HCT116 (cell line): ENCODE measurements around the gene FBXO40. TPM values are rescaled to one million over a fixed set of nuclear protein-coding genes. Genes with fewer than 3 reads are reported as not detected.

Experiments used
- ATAC-seq: fragments of 200-7000 bp; cut with Tn5 transposase; 2 replicates; pipeline ENCODE4 v1.9.1; 2020; ENCODE audit warnings: mild to moderate bottlenecking, moderate library complexity
- BruUV-seq: library from RNA; stranded (reverse); fragments of 400-500 nt; replicated peaks from 2 replicates; lab custom pipeline; 2021; lab: Mats Ljungman, UMichigan
- CTCF ChIA-PET: fragments of 300-600 bp; sonication (Branson Sonifier 250); formaldehyde crosslinking; loops from one replicate; lab custom pipeline; 2021; ENCODE audit warnings: antibody characterized with exemption; lab: Charles Lee
- POLR2A ChIA-PET: fragments of 300-600, 350-600 bp; sonication (Branson Sonifier 250); formaldehyde crosslinking; loops from one replicate; lab custom pipeline; 2021; ENCODE audit warnings: antibody characterized with exemption; lab: Charles Lee
- RAD21 ChIA-PET, 2 experiments: fragments of 300-600 bp; sonication (Branson Sonifier 250); formaldehyde crosslinking; loops; one replicate each; lab custom pipeline; 2023; ENCODE audit warnings: low total read pairs in 2 of 2; ENCODE audit not compliant: uncharacterized antibody in 2 of 2, unreplicated experiment in 2 of 2, low non-redundant PET in 1 of 2; lab: Charles Lee
- DNase-seq: peaks from one replicate; pipeline ENCODE4 v3.0.0-alpha.2; 2010; ENCODE audit warnings: low read depth, low spot score
- H2AFZ ChIP-seq: fragments of 200-600 bp; shearing (Covaris generic), sonication (generic); 2 replicates; pipeline ENCODE4 v1.6.1; 2017; ENCODE audit warnings: low read depth, mixed run types, mixed read lengths, antibody characterized with exemption, low read length; ENCODE audit not compliant: poor library complexity, severe bottlenecking
- H3K27ac ChIP-seq: 2 replicates; pipeline ENCODE4 v1.5.1; 2012; ENCODE audit warnings: low read depth, low read length
- H3K27me3 ChIP-seq: fragments of 200-600 bp; sonication (generic); 2 replicates; pipeline ENCODE4 v1.6.1; 2016; ENCODE audit warnings: mixed run types, low read length, mixed read lengths; ENCODE audit not compliant: insufficient read depth
- H3K36me3 ChIP-seq, 2 experiments: fragments of 200-500 bp in 1 of 2; fragments of 200-600 bp in 1 of 2; sonication (Bioruptor generic) in 1 of 2; sonication (generic) in 1 of 2; 2 replicates each; pipeline versions ENCODE4 v1.5.1 to v1.6.1; 2014 to 2016; ENCODE audit warnings: low read length in 2 of 2, inconsistent platforms in 1 of 2, mixed read lengths in 1 of 2, mixed run types in 1 of 2; ENCODE audit not compliant: insufficient read depth in 2 of 2, control insufficient read depth in 1 of 2
- H3K4me1 ChIP-seq, 2 experiments: fragments of 200-600 bp in 1 of 2; sonication (generic) in 1 of 2; 2 replicates each; pipeline versions ENCODE4 v1.5.1 to v1.6.1; 2012 to 2017; ENCODE audit warnings: low read length in 2 of 2, inconsistent platforms in 1 of 2, mild to moderate bottlenecking in 1 of 2, mixed read lengths in 1 of 2, mixed run types in 1 of 2, moderate library complexity in 1 of 2; ENCODE audit not compliant: insufficient read depth in 2 of 2, control insufficient read depth in 1 of 2
- H3K4me2 ChIP-seq: fragments of 200-600 bp; sonication (generic); 2 replicates; pipeline ENCODE4 v1.6.1; 2017; ENCODE audit warnings: mixed run types, low read length, mixed read lengths
- H3K4me3 ChIP-seq, 2 experiments: fragments of 200-600 bp in 1 of 2; sonication (generic) in 1 of 2; replicated peaks in 1 of 2; 2 replicates each; pipeline ENCODE4 v1.5.1; 2011 to 2016; ENCODE audit warnings: low read length in 2 of 2, control low read depth in 1 of 2, low read depth in 1 of 2, mild to moderate bottlenecking in 1 of 2, mixed read lengths in 1 of 2, mixed run types in 1 of 2
- H3K79me2 ChIP-seq: fragments of 200-600 bp; sonication (generic); 2 replicates; pipeline ENCODE4 v1.6.1; 2017; ENCODE audit warnings: mild to moderate bottlenecking, mixed run types, low read length, moderate library complexity, mixed read lengths; ENCODE audit not compliant: insufficient read depth
- H3K9ac ChIP-seq: fragments of 200-600 bp; sonication (generic); 2 replicates; pipeline ENCODE4 v1.6.1; 2016; ENCODE audit warnings: low read length, mixed read lengths
- H3K9me2 ChIP-seq: fragments of 200-600 bp; sonication (generic), shearing (Covaris generic); 2 replicates; pipeline ENCODE4 v1.6.1; 2017; ENCODE audit warnings: mixed run types, mild to moderate bottlenecking, moderate library complexity; ENCODE audit not compliant: insufficient read depth
- H3K9me3 ChIP-seq, 2 experiments: fragments of 200-500 bp in 1 of 2; fragments of 200-600 bp in 1 of 2; sonication (Bioruptor generic) in 1 of 2; sonication (generic) in 1 of 2; 2 replicates each; pipeline ENCODE4 v1.6.1; 2014 to 2017; ENCODE audit warnings: low read length in 2 of 2, mixed read lengths in 2 of 2, inconsistent platforms in 1 of 2, low read depth in 1 of 2, mild to moderate bottlenecking in 1 of 2, mixed run types in 1 of 2, moderate library complexity in 1 of 2; ENCODE audit not compliant: control insufficient read depth in 1 of 2, insufficient read depth in 1 of 2
- H4K20me1 ChIP-seq: fragments of 200-600 bp; sonication (generic), shearing (Covaris generic); 2 replicates; pipeline ENCODE4 v1.6.1; 2017; ENCODE audit warnings: mixed run types, mild to moderate bottlenecking, moderate library complexity; ENCODE audit not compliant: insufficient read depth
- CEBPB ChIP-seq: IDR thresholded peaks from 2 replicates; pipeline ENCODE4 v1.6.1; 2012; ENCODE audit warnings: low read depth
- ELF1 ChIP-seq: IDR thresholded peaks from 2 replicates; pipeline ENCODE4 v1.6.1; 2012; ENCODE audit warnings: low read depth, borderline replicate concordance
- EZH2 ChIP-seq: fragments of 200-600 bp; sonication (generic); IDR thresholded peaks from 2 replicates; pipeline ENCODE4 v1.6.1; 2017; ENCODE audit warnings: antibody characterized with exemption, mixed run types
- FOSL1 ChIP-seq: IDR thresholded peaks from 2 replicates; pipeline ENCODE4 v1.6.1; 2012; ENCODE audit warnings: low read depth
- POLR2A ChIP-seq: IDR thresholded peaks from 2 replicates; pipeline ENCODE4 v1.7.0; 2011; ENCODE audit warnings: borderline replicate concordance; ENCODE audit not compliant: insufficient read depth, insufficient read length; ENCODE audit errors: extremely low read depth
- RAD21 ChIP-seq: IDR thresholded peaks from 2 replicates; pipeline ENCODE4 v1.6.1; 2012; ENCODE audit warnings: low read depth, mild to moderate bottlenecking
- SP1 ChIP-seq: IDR thresholded peaks from 2 replicates; pipeline ENCODE4 v1.6.1; 2012; ENCODE audit warnings: low read depth
- SRF ChIP-seq: IDR thresholded peaks from 2 replicates; pipeline ENCODE4 v1.6.1; 2012; ENCODE audit warnings: low read depth
- TCF7L2 ChIP-seq: IDR thresholded peaks from 2 replicates; pipeline ENCODE4 v1.7.0; 2011; ENCODE audit warnings: borderline replicate concordance, inconsistent platforms; ENCODE audit not compliant: insufficient read depth, insufficient read length; ENCODE audit errors: extremely low read depth
- ZFX ChIP-seq: fragments of 450-650 bp; IDR thresholded peaks from 2 replicates; pipeline ENCODE4 v1.6.1; 2017
- ZNF274 ChIP-seq: fragments of 200-500 bp; sonication (Bioruptor generic); IDR thresholded peaks from 2 replicates; pipeline ENCODE4 v1.6.1; 2014; ENCODE audit warnings: mild to moderate bottlenecking, low read depth, low read length, inconsistent platforms
- intact Hi-C: fragments of 100-400 bp; cut with micrococcal nuclease; formaldehyde crosslinking; loops from 2 replicates; pipeline ENCODE4 v1.10.0; 2022
- total RNA-seq: library from RNA; stranded (reverse); gene quantifications from one replicate; pipeline ENCODE4 v1.2.1, GENCODE V29; 2021; ENCODE audit not compliant: unreplicated experiment
- TF ChIP-seq, protein P1 (sequence below): IDR thresholded peaks from 2 replicates; pipeline ENCODE4 v1.6.1; 2011; ENCODE audit warnings: mild to moderate bottlenecking, low read length, moderate library complexity; ENCODE audit not compliant: insufficient replicate concordance; ENCODE audit errors: extremely low read depth
- TF ChIP-seq, protein P2 (sequence below): IDR thresholded peaks from 2 replicates; pipeline ENCODE4 v1.6.1; 2012
- TF ChIP-seq, protein P3 (sequence below), 3 experiments: fragments of 200-600 bp in 1 of 3; sonication (generic) in 1 of 3; IDR thresholded peaks in 2 of 3; conservative IDR thresholded peaks in 1 of 3; 2 replicates each; pipeline ENCODE4 v1.5.1; 2012 to 2017; ENCODE audit warnings: low read depth in 2 of 3, low read length in 2 of 3, antibody characterized with exemption in 1 of 3, borderline replicate concordance in 1 of 3, control low read depth in 1 of 3, mild to moderate bottlenecking in 1 of 3, mixed read lengths in 1 of 3, mixed run types in 1 of 3, moderate library complexity in 1 of 3; ENCODE audit not compliant: insufficient read depth in 1 of 3

The FBXO40 gene
- total RNA-seq, 1 experiment from 2014 or later, result not detected

DNA sequence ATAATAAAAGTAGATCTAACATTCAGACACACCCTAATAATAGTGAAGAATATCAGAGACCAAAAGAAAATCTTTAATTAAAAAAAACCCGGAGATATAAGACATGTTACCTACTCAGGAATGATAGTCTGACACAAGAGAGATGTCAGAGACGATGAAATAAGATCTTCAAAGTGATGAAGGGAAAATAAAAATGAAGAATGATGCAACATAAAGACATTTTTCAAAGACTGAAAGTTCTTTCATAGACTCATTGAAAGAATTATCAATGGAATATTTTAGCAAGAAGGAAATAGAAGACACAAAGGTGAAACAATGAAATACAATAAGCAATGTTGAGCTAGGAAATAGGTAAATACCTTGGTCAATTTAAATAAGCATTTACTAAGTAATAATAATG, 47.9 kb downstream of the FBXO40 start:
- RAD21 ChIA-PET, result no interaction called here
- no peaks in the 10 kb centered on the region for H3K4me1 ChIP-seq
- no peak overlapping the region for H3K4me3 ChIP-seq
- DNase-seq, result no peak
- H2AFZ ChIP-seq, result no peak overlapping the region
- H3K9me3 ChIP-seq, result no peaks in the 10 kb centered on the region
- no peaks in the 10 kb centered on the region for H3K79me2 ChIP-seq
- H3K9ac ChIP-seq, result no peak overlapping the region
- no peak for ATAC-seq
- H3K27me3 ChIP-seq, result peaks cover 9% of the 10 kb centered on the region
- H3K9me2 ChIP-seq, result no peaks in the 10 kb centered on the region
- no peaks in the 10 kb centered on the region for H3K36me3 ChIP-seq
- POLR2A ChIA-PET, result no interaction called here
- intact Hi-C loops, result no loop called here
- H3K4me2 ChIP-seq, result no peak overlapping the region
- H4K20me1 ChIP-seq, result no peaks in the 10 kb centered on the region
- CTCF ChIA-PET, result no interaction called here
- BruUV-seq, result no TSS peak
- TF ChIP-seq SRF (no peak), EZH2 (no peak), ELF1 (no peak), ZFX (no peak), POLR2A (no peak), CEBPB (no peak), TCF7L2 (no peak), RAD21 (no peak), ZNF274 (no peak), SP1 (no peak), FOSL1 (no peak)
- TF ChIP-seq, protein P1, sequence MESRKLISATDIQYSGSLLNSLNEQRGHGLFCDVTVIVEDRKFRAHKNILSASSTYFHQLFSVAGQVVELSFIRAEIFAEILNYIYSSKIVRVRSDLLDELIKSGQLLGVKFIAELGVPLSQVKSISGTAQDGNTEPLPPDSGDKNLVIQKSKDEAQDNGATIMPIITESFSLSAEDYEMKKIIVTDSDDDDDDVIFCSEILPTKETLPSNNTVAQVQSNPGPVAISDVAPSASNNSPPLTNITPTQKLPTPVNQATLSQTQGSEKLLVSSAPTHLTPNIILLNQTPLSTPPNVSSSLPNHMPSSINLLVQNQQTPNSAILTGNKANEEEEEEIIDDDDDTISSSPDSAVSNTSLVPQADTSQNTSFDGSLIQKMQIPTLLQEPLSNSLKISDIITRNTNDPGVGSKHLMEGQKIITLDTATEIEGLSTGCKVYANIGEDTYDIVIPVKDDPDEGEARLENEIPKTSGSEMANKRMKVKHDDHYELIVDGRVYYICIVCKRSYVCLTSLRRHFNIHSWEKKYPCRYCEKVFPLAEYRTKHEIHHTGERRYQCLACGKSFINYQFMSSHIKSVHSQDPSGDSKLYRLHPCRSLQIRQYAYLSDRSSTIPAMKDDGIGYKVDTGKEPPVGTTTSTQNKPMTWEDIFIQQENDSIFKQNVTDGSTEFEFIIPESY, result no peak
- TF ChIP-seq, protein P2, sequence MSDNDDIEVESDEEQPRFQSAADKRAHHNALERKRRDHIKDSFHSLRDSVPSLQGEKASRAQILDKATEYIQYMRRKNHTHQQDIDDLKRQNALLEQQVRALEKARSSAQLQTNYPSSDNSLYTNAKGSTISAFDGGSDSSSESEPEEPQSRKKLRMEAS, result no peak
- TF ChIP-seq, protein P3, sequence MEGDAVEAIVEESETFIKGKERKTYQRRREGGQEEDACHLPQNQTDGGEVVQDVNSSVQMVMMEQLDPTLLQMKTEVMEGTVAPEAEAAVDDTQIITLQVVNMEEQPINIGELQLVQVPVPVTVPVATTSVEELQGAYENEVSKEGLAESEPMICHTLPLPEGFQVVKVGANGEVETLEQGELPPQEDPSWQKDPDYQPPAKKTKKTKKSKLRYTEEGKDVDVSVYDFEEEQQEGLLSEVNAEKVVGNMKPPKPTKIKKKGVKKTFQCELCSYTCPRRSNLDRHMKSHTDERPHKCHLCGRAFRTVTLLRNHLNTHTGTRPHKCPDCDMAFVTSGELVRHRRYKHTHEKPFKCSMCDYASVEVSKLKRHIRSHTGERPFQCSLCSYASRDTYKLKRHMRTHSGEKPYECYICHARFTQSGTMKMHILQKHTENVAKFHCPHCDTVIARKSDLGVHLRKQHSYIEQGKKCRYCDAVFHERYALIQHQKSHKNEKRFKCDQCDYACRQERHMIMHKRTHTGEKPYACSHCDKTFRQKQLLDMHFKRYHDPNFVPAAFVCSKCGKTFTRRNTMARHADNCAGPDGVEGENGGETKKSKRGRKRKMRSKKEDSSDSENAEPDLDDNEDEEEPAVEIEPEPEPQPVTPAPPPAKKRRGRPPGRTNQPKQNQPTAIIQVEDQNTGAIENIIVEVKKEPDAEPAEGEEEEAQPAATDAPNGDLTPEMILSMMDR (IDR thresholded peaks at IDR 0.05 in 2 of 3, conservative IDR thresholded peaks at IDR 0.05 in 1 of 3; ENCODE audit: borderline replicate concordance in 1 of 3, insufficient read depth in 1 of 3, low read depth in 2 of 3, low read length in 2 of 3), result no peak
- TF ChIP-seq, all 23 proteins: peak for 0
- no peak overlapping the region for H3K27ac ChIP-seq
